WTC11 (cell line): ENCODE measurements around the gene MARCHF11. TPM values are rescaled to one million over a fixed set of nuclear protein-coding genes. Genes with fewer than 3 reads are reported as not detected.

Source experiments
- ATAC-seq: fragments of 200-7000 bp; cut with Tn5 transposase; 2 replicates; pipeline ENCODE4 v1.10.0; 2021; ENCODE audit warnings: mild to moderate bottlenecking, moderate library complexity
- CTCF ChIA-PET: fragments of 300-600 bp; sonication (Branson Sonifier 250); formaldehyde crosslinking; loops from one replicate; lab custom pipeline; 2021; ENCODE audit warnings: antibody characterized with exemption; lab: Charles Lee
- POLR2A ChIA-PET: fragments of 350-600 bp; sonication (Branson Sonifier 250); formaldehyde crosslinking; loops from one replicate; lab custom pipeline; 2021; ENCODE audit warnings: antibody characterized with exemption; lab: Charles Lee
- DNase-seq: peaks from one replicate; pipeline ENCODE4 v3.0.0; 2021; ENCODE audit warnings: low spot score
- H3K27ac Mint-ChIP-seq: 2 replicates; pipeline ENCODE4 v1.8.0; 2021; ENCODE audit warnings: mixed read lengths
- H3K27me3 Mint-ChIP-seq: 2 replicates; pipeline ENCODE4 v1.8.0; 2021; ENCODE audit warnings: low read depth, mild to moderate bottlenecking, moderate library complexity, mixed read lengths
- H3K36me3 Mint-ChIP-seq: 2 replicates; pipeline ENCODE4 v1.8.0; 2021; ENCODE audit warnings: mixed read lengths
- H3K4me1 Mint-ChIP-seq: 2 replicates; pipeline ENCODE4 v1.8.0; 2022; ENCODE audit warnings: mixed read lengths
- H3K4me3 Mint-ChIP-seq: 2 replicates; pipeline ENCODE4 v1.8.0; 2021; ENCODE audit warnings: mild to moderate bottlenecking, moderate library complexity, mixed read lengths
- H3K9me3 Mint-ChIP-seq: 2 replicates; pipeline ENCODE4 v1.8.0; 2021; ENCODE audit warnings: mixed read lengths
- AFF4 ChIP-seq: sonication (generic); formaldehyde crosslinking; IDR thresholded peaks from 2 replicates; pipeline ENCODE4 v1.8.1; 2023; ENCODE audit warnings: mild to moderate bottlenecking, missing genetic modification reagents, borderline replicate concordance
- ATF1 ChIP-seq: sonication (generic); formaldehyde crosslinking; IDR thresholded peaks from 2 replicates; pipeline ENCODE4 v1.8.1; 2023; ENCODE audit warnings: mild to moderate bottlenecking, moderate library complexity, missing genetic modification reagents
- CBFB ChIP-seq: sonication (generic); formaldehyde crosslinking; IDR thresholded peaks from 2 replicates; pipeline ENCODE4 v1.8.1; 2022; ENCODE audit warnings: mild to moderate bottlenecking, low read depth, missing genetic modification reagents
- CDX4 ChIP-seq: fragments of 250-450 bp; sonication (Bioruptor Pico); IDR thresholded peaks from 2 replicates; pipeline ENCODE4 v1.9.0; 2021; ENCODE audit warnings: moderate library complexity, mild to moderate bottlenecking, inconsistent platforms, borderline replicate concordance
- CREB1 ChIP-seq: sonication (generic); formaldehyde crosslinking; IDR thresholded peaks from 2 replicates; pipeline ENCODE4 v1.8.0; 2023; ENCODE audit warnings: mild to moderate bottlenecking, missing genetic modification reagents
- CREM ChIP-seq: sonication (generic); formaldehyde crosslinking; IDR thresholded peaks from 2 replicates; pipeline ENCODE4 v1.8.1; 2022; ENCODE audit warnings: mild to moderate bottlenecking, missing genetic modification reagents, moderate library complexity
- CTCF ChIP-seq: fragments of 200-600 bp; IDR thresholded peaks from 2 replicates; pipeline ENCODE4 v1.8.0; 2022; ENCODE audit warnings: antibody characterized with exemption
- EMX1 ChIP-seq: fragments of 250-450 bp; sonication (Bioruptor Pico); IDR thresholded peaks from 2 replicates; pipeline ENCODE4 v1.8.0; 2021; ENCODE audit warnings: mild to moderate bottlenecking
- FOXK1 ChIP-seq: sonication (generic); formaldehyde crosslinking; IDR thresholded peaks from 2 replicates; pipeline ENCODE4 v1.8.0; 2022; ENCODE audit warnings: mild to moderate bottlenecking, moderate library complexity, missing genetic modification reagents
- GTF2I ChIP-seq: fragments of 250-450 bp; sonication (Bioruptor Pico); conservative IDR thresholded peaks from 2 replicates; pipeline ENCODE4 v1.4.0; 2021; ENCODE audit warnings: mild to moderate bottlenecking
- JAZF1 ChIP-seq: fragments of 250-450 bp; sonication (Bioruptor Pico); IDR thresholded peaks from 2 replicates; pipeline ENCODE4 v1.9.0; 2021; ENCODE audit warnings: moderate library complexity, mild to moderate bottlenecking, inconsistent platforms
- MLX ChIP-seq: sonication (generic); formaldehyde crosslinking; IDR thresholded peaks from 2 replicates; pipeline ENCODE4 v1.8.1; 2023; ENCODE audit warnings: mild to moderate bottlenecking, missing genetic modification reagents, moderate library complexity
- MXD4 ChIP-seq: fragments of 250-450 bp; sonication (Bioruptor Pico); IDR thresholded peaks from 2 replicates; pipeline ENCODE4 v1.8.0; 2021; ENCODE audit warnings: mild to moderate bottlenecking, moderate library complexity, borderline replicate concordance
- MYBL2 ChIP-seq: sonication (generic); formaldehyde crosslinking; IDR thresholded peaks from 2 replicates; pipeline ENCODE4 v1.8.1; 2023; ENCODE audit warnings: mild to moderate bottlenecking, moderate library complexity, missing genetic modification reagents
- NFYB ChIP-seq: sonication (generic); formaldehyde crosslinking; conservative IDR thresholded peaks from 2 replicates; pipeline ENCODE4 v1.8.0; 2022; ENCODE audit warnings: low read depth, missing genetic modification reagents
- OVOL2 ChIP-seq: fragments of 250-450 bp; sonication (Bioruptor Pico); IDR thresholded peaks from 2 replicates; pipeline ENCODE4 v1.9.0; 2021; ENCODE audit warnings: mild to moderate bottlenecking, borderline replicate concordance
- PRDM15 ChIP-seq: sonication (generic); formaldehyde crosslinking; IDR thresholded peaks from 2 replicates; pipeline ENCODE4 v1.8.0; 2022; ENCODE audit warnings: missing genetic modification reagents
- SMAD3 ChIP-seq: sonication (generic); formaldehyde crosslinking; IDR thresholded peaks from 2 replicates; pipeline ENCODE4 v1.8.0; 2022; ENCODE audit warnings: missing genetic modification reagents, mild to moderate bottlenecking, borderline replicate concordance
- TCF7 ChIP-seq: sonication (generic); formaldehyde crosslinking; IDR thresholded peaks from 2 replicates; pipeline ENCODE4 v1.8.0; 2022; ENCODE audit warnings: mild to moderate bottlenecking, low read depth, missing genetic modification reagents, moderate library complexity
- ZBTB43 ChIP-seq: sonication (generic); formaldehyde crosslinking; IDR thresholded peaks from 2 replicates; pipeline ENCODE4 v1.8.1; 2023; ENCODE audit warnings: mild to moderate bottlenecking, missing genetic modification reagents
- ZNF317 ChIP-seq: sonication (generic); formaldehyde crosslinking; IDR thresholded peaks from 2 replicates; pipeline ENCODE4 v1.8.1; 2023; ENCODE audit warnings: low read depth, mild to moderate bottlenecking, moderate library complexity, missing genetic modification reagents, borderline replicate concordance
- ZNF423 ChIP-seq: fragments of 250-450 bp; sonication (Bioruptor Pico); IDR thresholded peaks from 2 replicates; pipeline ENCODE4 v2.1.2; 2022; ENCODE audit warnings: mild to moderate bottlenecking, moderate library complexity
- ZNF512 ChIP-seq: sonication (generic); formaldehyde crosslinking; IDR thresholded peaks from 2 replicates; pipeline ENCODE4 v1.8.1; 2022; ENCODE audit warnings: missing genetic modification reagents, borderline replicate concordance
- total RNA-seq: library from RNA; stranded (reverse); gene quantifications from 3 replicates; pipeline ENCODE4 v1.2.3, GENCODE V29; 2021

The MARCHF11 gene
- total RNA-seq, 1 experiment from 2014 or later, result 2.9 TPM

- no peak for TF ChIP-seq FOXK1 (CRISPR knock-in tag)
- no peak for TF ChIP-seq ZBTB43 (CRISPR knock-in tag)
- TF ChIP-seq JAZF1, result no peak
- TF ChIP-seq ZNF317 (CRISPR knock-in tag), result no peak
- no peak for TF ChIP-seq MYBL2 (CRISPR knock-in tag)
- TF ChIP-seq, all 79 proteins: peak for 0
Measured at GRCh38 chr5:16018970-16019369, 160.6 kb downstream of the MARCHF11 start (continued).

- no peak overlapping the region for H3K27ac Mint-ChIP-seq
- TF ChIP-seq AFF4 (CRISPR knock-in tag) (no peak), CTCF (no peak), MXD4 (CRISPR knock-in tag) (no peak), PRDM15 (CRISPR knock-in tag) (no peak), MLX (CRISPR knock-in tag) (no peak), GTF2I (CRISPR knock-in tag) (no peak), CBFB (CRISPR knock-in tag) (no peak), NFYB (CRISPR knock-in tag) (no peak), SMAD3 (CRISPR knock-in tag) (no peak), JAZF1 (no peak), CREM (CRISPR knock-in tag) (no peak), CREB1 (CRISPR knock-in tag) (no peak), TCF7 (CRISPR knock-in tag) (no peak), EMX1 (CRISPR knock-in tag) (no peak), CDX4 (CRISPR knock-in tag) (no peak), ZNF423 (no peak), OVOL2 (CRISPR knock-in tag) (no peak), ATF1 (no peak), ZNF512 (CRISPR knock-in tag) (no peak)
Measured at GRCh38 chr5:16017720-16018119, 161.9 kb downstream of the MARCHF11 start.

More at GRCh38 chr5:16017720-16018119, 161.9 kb downstream of the MARCHF11 start:
- DNase-seq (no peak), ATAC-seq (no peak)
- CTCF ChIA-PET, result no interaction called here
- Mint-ChIP-seq H3K4me1 (no peaks in the 10 kb centered on the region), H3K4me3 (no peak overlapping the region), H3K36me3 (no peaks in the 10 kb centered on the region; the same call in 1 of the 2 replicates), H3K27me3 (no peaks in the 10 kb centered on the region), H3K9me3 (peaks cover 13% of the 10 kb centered on the region)
- POLR2A ChIA-PET, result no interaction called here
